ENCODE data around the gene ZNF292. TPM values are rescaled to one million over a fixed set of nuclear protein-coding genes. Genes with fewer than 3 reads are reported as not detected.

Gene ZNF292
- total and polyA plus RNA-seq, 2 donors (not counting 3 experiments of a cell fraction or from before 2014, with no cell fraction given): 3.5 to 24.9 TPM

GRCh38 chr6:87312860-87313259, 157.5 kb downstream of the ZNF292 start:
- ChIA-PET CTCF (interaction anchor here (0.7 kb wide), 1 partner anchor 9 kb away, joined by 3 read pairs; the partner anchor contains the start of gene SMIM8), POLR2A (no interaction called here)
- Histone ChIP-seq H3K9ac (replicated peaks; ENCODE audit: extremely low read depth, insufficient read depth, low read length) (no peak overlapping the region), H4K20me1 (replicated peaks; ENCODE audit: control insufficient read depth, extremely low read depth, insufficient read depth, low read length) (no peaks in the 10 kb centered on the region), H2AFZ (ENCODE audit: low read depth, low read length) (no peak overlapping the region), H3K9me1 (replicated peaks; ENCODE audit: control insufficient read depth, extremely low read depth, insufficient read depth, low read length) (no peaks in the 10 kb centered on the region), H3K4me3 (replicated peaks in 1 of 3; ENCODE audit: insufficient read depth in 1 of 3, low read depth in 1 of 3, low read length in 3 of 3) (no peak overlapping the region), H3K9me3 (replicated peaks; ENCODE audit: control insufficient read depth, insufficient read depth, low read length) (no peaks in the 10 kb centered on the region), H3K79me2 (ENCODE audit: control insufficient read depth, insufficient read depth, low read length) (no peaks in the 10 kb centered on the region), H3K36me3 (ENCODE audit: control insufficient read depth in 2 of 2, extremely low read depth in 1 of 2, insufficient read depth in 2 of 2, low read length in 2 of 2) (no peaks in the 10 kb centered on the region), H3K27me3 (ENCODE audit: control insufficient read depth in 2 of 2, insufficient read depth in 2 of 2, low read length in 2 of 2) (peaks cover 7 to 13% of the 10 kb centered on the region in 2 experiments), H3K4me2 (ENCODE audit: insufficient read depth, low read length) (no peak overlapping the region), H3K27ac (ENCODE audit: insufficient read depth, low read depth, low read length) (no peak overlapping the region), H3K4me1 (ENCODE audit: control insufficient read depth, extremely low read depth, insufficient read depth, low read length) (no peaks in the 10 kb centered on the region)
- FAIRE-seq (no peak), DNase-seq (ENCODE audit: low read depth, low spot score) (no peak)
- no TSS peak for BruUV-seq (replicated peaks)
- dilution Hi-C loops (cut with MboI; ENCODE audit: extremely low pct_ligation_motif_present, low sequenced_read_pairs) (no loop called here), intact Hi-C loops (cut with micrococcal nuclease) (loop anchor here (1.0 kb wide), 1 partner anchor 20 kb away; no protein-coding TSS in a partner anchor)
- TF ChIP-seq CTCF (IDR thresholded peaks at IDR 0.05; ENCODE audit: extremely low read depth in 1 of 2, insufficient read depth in 1 of 2, low read depth in 1 of 2, low read length in 2 of 2): no peak
- no peak for TF ChIP-seq FOS (IDR thresholded peaks at IDR 0.05; ENCODE audit: borderline replicate concordance, insufficient read depth, low read length)
- no peak for TF ChIP-seq JUN (IDR thresholded peaks at IDR 0.05; ENCODE audit: borderline replicate concordance, insufficient read depth, insufficient read length, low read depth)
- TF ChIP-seq MAX (IDR thresholded peaks at IDR 0.05; ENCODE audit: insufficient read depth, insufficient read length): no peak
- no peak for TF ChIP-seq POLR2AphosphoS5 (IDR thresholded peaks at IDR 0.05; ENCODE audit: insufficient read depth, low read depth, low read length)
- no peak for TF ChIP-seq MYC (IDR thresholded peaks at IDR 0.05; ENCODE audit: low read depth, low read length)
- TF ChIP-seq EZH2 (IDR thresholded peaks at IDR 0.05; ENCODE audit: borderline replicate concordance, low read depth, low read length, severe bottlenecking): no peak
- TF ChIP-seq GATA2 (IDR thresholded peaks at IDR 0.05; ENCODE audit: insufficient read depth, insufficient read length, low read depth, low read length): no peak
- no peak for TF ChIP-seq POLR2A (IDR thresholded peaks at IDR 0.05; ENCODE audit: low read depth, low read length)

Other genes starting within 250 kb of the ZNF292 start
- not detected in 2 replicates for gene HTR1E, start 218.0 kb upstream of the ZNF292 start, total RNA-seq
- not detected in 2 replicates for gene HTR1E, start 218.0 kb upstream of the ZNF292 start, polyA plus RNA-seq
- gene CGA, start 60.5 kb upstream of the ZNF292 start, total RNA-seq: not detected in 2 replicates
- 0.10 TPM in 1 of 2 replicates, not detected in the other for gene CGA, start 60.5 kb upstream of the ZNF292 start, polyA plus RNA-seq
- 8.2 and 8.4 TPM in 2 replicates for gene SMIM8, start 167.0 kb downstream of the ZNF292 start, total RNA-seq
- gene SMIM8, start 167.0 kb downstream of the ZNF292 start, polyA plus RNA-seq: 1.6 and 2.0 TPM in 2 replicates
- not detected in 2 replicates for gene GJB7, start 173.7 kb downstream of the ZNF292 start, total RNA-seq
- gene GJB7, start 173.7 kb downstream of the ZNF292 start, polyA plus RNA-seq: not detected in 2 replicates
- 2.2 and 2.5 TPM in 2 replicates for gene C6orf163, start 189.2 kb downstream of the ZNF292 start, total RNA-seq
- 0.16 and 0.29 TPM in 2 replicates for gene C6orf163, start 189.2 kb downstream of the ZNF292 start, polyA plus RNA-seq